Fibroblast of lung (primary cell): ENCODE measurements around the gene RRP36. TPM values are rescaled to one million over a fixed set of nuclear protein-coding genes. Genes with fewer than 3 reads are reported as not detected.

Experiments
- DNase-seq, 2 donors: peaks; one replicate each; pipeline versions ENCODE4 v3.0.0 to v3.0.0-alpha.2; 2010; ENCODE audit warnings: low read depth in 2 of 2
- H2AFZ ChIP-seq: 2 replicates; pipeline ENCODE4 v1.5.1; 2012; ENCODE audit warnings: low read length, control low read depth, inconsistent platforms
- H3K27ac ChIP-seq: 2 replicates; pipeline ENCODE4 v1.5.1; 2011; ENCODE audit warnings: low read length, control low read depth; ENCODE audit not compliant: insufficient read depth
- H3K27me3 ChIP-seq: 2 replicates; pipeline ENCODE4 v1.5.1; 2011; ENCODE audit warnings: mild to moderate bottlenecking, low read length; ENCODE audit not compliant: control insufficient read depth, insufficient read depth
- H3K36me3 ChIP-seq: 2 replicates; pipeline ENCODE4 v1.5.1; 2011; ENCODE audit warnings: low read length; ENCODE audit not compliant: control insufficient read depth, insufficient read depth
- H3K4me1 ChIP-seq: 2 replicates; pipeline ENCODE4 v1.5.1; 2011; ENCODE audit warnings: low read length; ENCODE audit not compliant: control insufficient read depth, insufficient read depth; ENCODE audit errors: extremely low read depth
- H3K4me2 ChIP-seq: 2 replicates; pipeline ENCODE4 v1.5.1; 2011; ENCODE audit warnings: low read length, control low read depth; ENCODE audit not compliant: insufficient read depth; ENCODE audit errors: extremely low read depth
- H3K4me3 ChIP-seq, 4 experiments: fragments of 200-600 bp in 1 of 4; sonication (generic) in 1 of 4; replicated peaks in 1 of 4; 2 replicates each; pipeline ENCODE4 v1.5.1; 2011 to 2016; ENCODE audit warnings: low read length in 4 of 4, low read depth in 3 of 4, mild to moderate bottlenecking in 3 of 4, control low read depth in 2 of 4, inconsistent platforms in 1 of 4, mixed read lengths in 1 of 4; ENCODE audit not compliant: insufficient read depth in 1 of 4; ENCODE audit errors: control extremely low read depth in 1 of 4
- H3K79me2 ChIP-seq: 2 replicates; pipeline ENCODE4 v1.5.1; 2012; ENCODE audit warnings: mild to moderate bottlenecking, low read length, inconsistent platforms; ENCODE audit not compliant: control insufficient read depth, insufficient read depth
- H3K9ac ChIP-seq: 2 replicates; pipeline ENCODE4 v1.5.1; 2011; ENCODE audit warnings: mild to moderate bottlenecking, low read length, control low read depth; ENCODE audit not compliant: insufficient read depth
- H3K9me3 ChIP-seq: 2 replicates; pipeline ENCODE4 v1.5.1; 2012; ENCODE audit warnings: low read depth, low read length; ENCODE audit not compliant: control insufficient read depth, insufficient read depth
- H4K20me1 ChIP-seq: 2 replicates; pipeline ENCODE4 v1.5.1; 2011; ENCODE audit warnings: low read length; ENCODE audit not compliant: control insufficient read depth, insufficient read depth; ENCODE audit errors: extremely low read depth
- EZH2 ChIP-seq: IDR thresholded peaks from 2 replicates; pipeline ENCODE4 v1.5.1; 2012; ENCODE audit warnings: low read length, control low read depth, mild to moderate bottlenecking; ENCODE audit errors: missing control alignments
- polyA plus RNA-seq, 2 donors: library from polyadenylated mRNA; depleted of rRNA in 1 of 2; stranded (reverse) in 1 of 2; unstranded in 1 of 2; fragments of >200 nt; gene quantifications; 2 replicates each; pipeline ENCODE4 v1.2.1, GENCODE V29; 2011 to 2012; ENCODE audit warnings: missing spikeins in 1 of 2
- total RNA-seq: library from RNA; depleted of rRNA; stranded (reverse); fragments of >200 nt; gene quantifications from 2 replicates; pipeline ENCODE4 v1.2.1, GENCODE V29; 2014
- TF ChIP-seq, protein P1 (sequence below), 2 donors: IDR thresholded peaks in 1 of 2; conservative IDR thresholded peaks in 1 of 2; 1 replicate in 1 of 2; 2 replicates in 1 of 2; pipeline ENCODE4 v1.5.1; 2011 to 2012; ENCODE audit warnings: low read length in 2 of 2, control low read depth in 1 of 2, inconsistent platforms in 1 of 2, low read depth in 1 of 2, mild to moderate bottlenecking in 1 of 2

RRP36 gene
- total and polyA plus RNA-seq, 2 donors (not counting 1 experiment from before 2014, with no cell fraction given) = 73.0 to 88.0 TPM

DNA sequence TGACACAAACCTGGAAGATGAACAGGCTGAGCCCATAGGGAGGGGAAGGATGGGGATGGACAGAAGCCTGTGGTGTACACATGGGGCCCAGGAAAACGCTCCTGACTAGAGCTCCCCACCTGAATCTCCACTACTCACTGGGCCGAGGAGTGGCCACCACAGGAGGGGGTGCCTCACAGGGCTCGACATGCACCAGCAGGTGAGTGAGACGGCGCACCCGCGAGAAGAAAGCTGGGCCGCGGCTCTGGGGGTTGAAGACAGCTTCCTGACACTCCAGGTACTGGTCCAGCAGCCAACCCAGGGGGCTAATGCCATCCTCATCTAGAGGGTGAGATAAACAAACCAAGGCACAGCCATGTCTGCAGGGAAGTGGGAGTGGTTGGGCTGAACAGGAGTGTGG is 21.9 kb downstream of the RRP36 start:
- H2AFZ ChIP-seq = no peak overlapping the region
- H3K9ac ChIP-seq = no peak overlapping the region
- no peak overlapping the region for H3K4me2 ChIP-seq
- H3K27ac ChIP-seq = no peak overlapping the region
- no peaks in the 10 kb centered on the region for H3K9me3 ChIP-seq
- DNase-seq = no peak
- no peak overlapping the region for H3K4me3 ChIP-seq
- H3K4me1 ChIP-seq = no peaks in the 10 kb centered on the region
- H3K79me2 ChIP-seq = no peaks in the 10 kb centered on the region
- peaks cover 28% of the 10 kb centered on the region for H3K36me3 ChIP-seq
- no peaks in the 10 kb centered on the region for H4K20me1 ChIP-seq
- H3K27me3 ChIP-seq = no peaks in the 10 kb centered on the region
- no peak for TF ChIP-seq EZH2
- TF ChIP-seq, protein P1, sequence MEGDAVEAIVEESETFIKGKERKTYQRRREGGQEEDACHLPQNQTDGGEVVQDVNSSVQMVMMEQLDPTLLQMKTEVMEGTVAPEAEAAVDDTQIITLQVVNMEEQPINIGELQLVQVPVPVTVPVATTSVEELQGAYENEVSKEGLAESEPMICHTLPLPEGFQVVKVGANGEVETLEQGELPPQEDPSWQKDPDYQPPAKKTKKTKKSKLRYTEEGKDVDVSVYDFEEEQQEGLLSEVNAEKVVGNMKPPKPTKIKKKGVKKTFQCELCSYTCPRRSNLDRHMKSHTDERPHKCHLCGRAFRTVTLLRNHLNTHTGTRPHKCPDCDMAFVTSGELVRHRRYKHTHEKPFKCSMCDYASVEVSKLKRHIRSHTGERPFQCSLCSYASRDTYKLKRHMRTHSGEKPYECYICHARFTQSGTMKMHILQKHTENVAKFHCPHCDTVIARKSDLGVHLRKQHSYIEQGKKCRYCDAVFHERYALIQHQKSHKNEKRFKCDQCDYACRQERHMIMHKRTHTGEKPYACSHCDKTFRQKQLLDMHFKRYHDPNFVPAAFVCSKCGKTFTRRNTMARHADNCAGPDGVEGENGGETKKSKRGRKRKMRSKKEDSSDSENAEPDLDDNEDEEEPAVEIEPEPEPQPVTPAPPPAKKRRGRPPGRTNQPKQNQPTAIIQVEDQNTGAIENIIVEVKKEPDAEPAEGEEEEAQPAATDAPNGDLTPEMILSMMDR (conservative IDR thresholded peaks at IDR 0.05 in 1 of 2, IDR thresholded peaks at IDR 0.05 in 1 of 2; ENCODE audit: low read depth in 1 of 2, low read length in 2 of 2) = no peak

DNA sequence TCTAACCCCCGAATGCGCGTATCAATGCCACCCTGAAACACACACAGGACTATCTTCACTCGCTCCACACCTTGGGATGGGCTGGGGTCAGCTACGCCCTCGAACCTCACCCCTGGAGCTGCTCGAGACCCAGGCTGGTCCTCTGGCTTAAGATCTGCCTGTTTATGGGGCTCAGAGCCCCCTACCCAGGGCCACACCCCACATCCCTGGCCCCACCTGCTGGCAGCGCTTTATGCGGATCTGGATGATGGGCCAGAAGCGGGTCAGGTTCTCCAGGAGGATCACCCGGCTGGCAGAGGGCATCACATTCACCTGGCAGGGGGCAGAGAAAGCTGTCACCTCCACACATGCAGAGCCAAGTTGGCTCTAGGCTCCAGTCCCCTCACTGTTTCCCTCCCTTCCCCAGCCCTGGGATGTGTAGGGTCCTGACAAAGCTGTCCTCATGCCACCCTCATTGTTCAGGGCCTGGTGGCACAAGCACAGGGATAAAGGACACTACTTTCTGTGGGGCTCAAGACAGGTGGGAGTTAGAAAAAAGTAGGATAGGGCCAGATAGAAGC is 24.0 kb downstream of the RRP36 start:
- Histone ChIP-seq H3K9me3 (no peaks in the 10 kb centered on the region), H3K4me1 (no peaks in the 10 kb centered on the region), H3K4me2 (no peak overlapping the region), H3K27ac (no peak overlapping the region), H2AFZ (no peak overlapping the region), H3K27me3 (no peaks in the 10 kb centered on the region), H3K9ac (no peak overlapping the region), H3K36me3 (peaks cover 24% of the 10 kb centered on the region), H3K79me2 (no peaks in the 10 kb centered on the region), H3K4me3 (no peak overlapping the region), H4K20me1 (no peaks in the 10 kb centered on the region)
- TF ChIP-seq EZH2 = no peak
- TF ChIP-seq, protein P1 (conservative IDR thresholded peaks at IDR 0.05 in 1 of 2, IDR thresholded peaks at IDR 0.05 in 1 of 2; ENCODE audit: low read depth in 1 of 2, low read length in 2 of 2) = no peak
- no peak for DNase-seq

DNA sequence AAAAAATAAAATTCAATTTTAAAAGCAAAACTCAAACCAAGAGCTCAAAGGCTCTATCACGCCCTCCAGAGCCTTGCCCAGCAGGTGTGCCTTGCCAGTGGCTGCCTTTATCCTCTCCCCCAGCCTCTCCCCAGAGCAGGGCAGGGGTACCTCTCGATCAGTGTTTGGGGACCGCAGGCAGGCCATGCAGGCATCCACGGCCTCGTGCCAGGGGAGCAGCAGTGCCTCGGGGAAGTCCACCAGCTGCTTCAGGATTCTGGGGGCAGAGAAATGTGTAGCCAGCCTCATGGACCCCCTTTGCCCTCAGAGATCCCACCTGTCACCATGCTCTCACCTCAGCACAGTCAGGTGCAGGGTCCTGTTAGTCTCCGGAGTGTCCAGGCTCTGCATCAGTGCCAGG is 26.6 kb downstream of the RRP36 start:
- H2AFZ ChIP-seq = no peak overlapping the region
- peaks cover 27% of the 10 kb centered on the region for H3K36me3 ChIP-seq
- peaks cover 2% of the 10 kb centered on the region for H3K4me1 ChIP-seq
- H3K9me3 ChIP-seq = no peaks in the 10 kb centered on the region
- no peak for DNase-seq
- no peak overlapping the region for H3K4me2 ChIP-seq
- TF ChIP-seq, protein P1 (conservative IDR thresholded peaks at IDR 0.05 in 1 of 2, IDR thresholded peaks at IDR 0.05 in 1 of 2; ENCODE audit: low read depth in 1 of 2, low read length in 2 of 2) = no peak
- TF ChIP-seq EZH2 = no peak
- no peak overlapping the region for H3K9ac ChIP-seq
- H4K20me1 ChIP-seq = no peaks in the 10 kb centered on the region
- H3K79me2 ChIP-seq = peaks cover 14% of the 10 kb centered on the region
- H3K27me3 ChIP-seq = no peaks in the 10 kb centered on the region
- no peak overlapping the region for H3K27ac ChIP-seq
- no peak overlapping the region for H3K4me3 ChIP-seq
